Stimulated activated CD8-positive, alpha-beta memory T cell treated with anti-CD3 and anti-CD28 coated beads, Interleukin-15, amount 100 ng/mL, for 4 hours (primary cell): Measurements from ENCODE around the gene ZNF25.
"Not testable (repeated sequence)": the region's sequence is repeated elsewhere in the genome, so short reads cannot be mapped to it uniquely, and the experiment has no call there.

ENCODE experiments used
- DNase-seq, 2 donors: peaks; one replicate each; pipeline ENCODE4 v3.0.0-alpha.2; 2020; ENCODE audit warnings: low read depth in 2 of 2

The ZNF25 gene

DNA sequence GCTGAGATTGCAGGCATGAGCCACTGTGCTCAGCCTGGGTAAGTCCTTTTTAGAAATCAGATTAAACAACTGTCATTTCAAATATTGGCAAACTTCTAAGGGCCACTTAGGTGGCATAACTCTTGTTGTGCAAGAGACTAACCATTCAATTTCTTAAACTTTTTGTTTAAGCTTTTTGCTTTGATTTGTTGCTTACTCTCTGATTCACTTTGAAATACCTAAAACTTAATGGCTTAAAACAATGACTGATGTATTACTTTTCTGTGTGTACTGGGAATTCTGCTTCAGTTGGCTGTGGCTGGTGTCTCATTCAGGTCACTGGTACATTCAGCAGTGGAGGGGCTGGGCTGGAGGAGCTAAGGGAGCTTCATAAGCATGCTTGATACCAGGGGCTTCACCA is 28.9 kb downstream of the ZNF25 start:
- no peak for DNase-seq

DNA sequence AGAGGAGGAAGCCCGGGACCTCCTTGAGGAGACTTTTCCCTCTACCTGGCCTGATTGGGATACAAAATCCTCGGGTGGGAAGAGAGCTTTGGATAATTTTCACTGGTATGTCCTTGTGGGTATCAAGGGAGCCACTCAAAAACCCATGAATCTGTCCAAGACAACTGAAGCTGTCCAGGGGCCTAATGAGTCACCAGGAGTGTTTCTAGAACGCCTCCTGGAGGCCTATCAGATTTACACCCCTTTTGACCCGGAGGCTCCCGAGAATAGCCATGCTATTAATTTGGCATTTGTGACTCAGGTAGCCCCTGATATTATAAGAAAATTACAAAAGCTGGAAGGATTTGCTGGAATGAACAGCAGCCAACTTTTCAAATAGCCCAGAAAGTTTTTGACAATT is 38.6 kb downstream of the ZNF25 start:
- DNase-seq, result no peak

DNA sequence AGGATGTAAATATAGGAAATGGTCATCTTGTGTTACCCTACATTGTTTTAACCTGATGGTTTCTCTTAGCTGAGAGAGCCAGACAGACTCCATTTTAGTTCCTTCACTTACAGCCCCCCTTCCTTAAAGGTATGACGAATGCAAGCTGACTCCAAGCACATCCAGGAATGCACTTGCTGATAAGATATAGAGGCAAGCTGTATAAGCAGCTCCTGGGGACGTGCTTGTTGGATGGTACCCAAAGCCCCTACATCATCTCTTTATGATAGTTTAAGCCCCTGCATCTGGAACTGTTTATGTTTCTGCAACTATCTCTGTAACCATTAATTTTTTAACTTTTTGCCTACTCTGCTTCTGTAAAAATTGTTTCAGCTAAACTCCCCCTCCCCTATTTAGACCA is 41.7 kb downstream of the ZNF25 start:
- DNase-seq, result no peak

GRCh38 chr10:37930423-37930822 is 46.0 kb downstream of the ZNF25 start:
- no peak for DNase-seq

DNA sequence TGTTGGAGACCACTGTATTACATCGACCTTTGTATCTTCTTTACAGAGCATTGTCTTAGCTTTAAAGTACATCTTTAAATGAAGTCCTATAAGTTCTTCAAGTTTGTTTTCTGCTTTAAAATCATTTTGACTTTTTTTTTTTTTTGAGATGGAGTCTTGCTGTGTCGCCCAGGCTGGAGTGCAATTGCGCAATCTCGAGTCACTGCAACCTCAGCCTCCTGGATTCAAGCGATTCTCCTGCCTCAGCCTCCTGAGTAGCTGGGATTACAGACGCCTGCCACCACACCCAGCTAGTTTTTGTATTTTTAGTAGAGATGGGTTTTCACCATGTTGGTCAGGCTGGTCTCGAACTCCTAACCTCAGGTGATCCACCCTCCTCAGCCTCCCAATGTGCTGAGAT is 68.3 kb downstream of the ZNF25 start:
- not testable (repeated sequence) for DNase-seq

DNA sequence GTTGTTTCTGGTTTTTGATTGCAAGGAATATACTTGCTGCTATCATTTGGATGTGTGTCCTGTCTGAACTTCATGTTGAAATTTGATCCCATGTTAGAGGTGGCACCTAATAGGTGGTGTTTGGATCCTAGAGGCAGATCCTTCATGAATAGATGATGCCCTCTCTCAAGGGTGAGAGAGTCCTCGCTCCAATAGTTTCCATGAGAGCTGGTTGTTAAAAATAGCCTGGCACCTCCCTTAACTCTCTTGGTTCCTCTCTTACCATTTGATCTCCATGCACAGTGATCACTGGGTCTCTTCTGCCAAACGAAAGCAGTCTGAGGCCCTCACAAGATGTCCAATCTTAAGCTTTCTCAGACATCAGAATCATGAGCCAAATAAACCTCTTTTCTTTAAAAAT is 70.1 kb downstream of the ZNF25 start:
- no peak for DNase-seq
